A549 treated with ZK216348 at 1 μM for 4 hours (cell line): ENCODE results near the gene SATL1. TPM values are rescaled to one million over a fixed set of nuclear protein-coding genes. Genes with fewer than 3 reads are reported as not detected.

Source experiments
- total RNA-seq: library from RNA; stranded (reverse); fragments of 200-300 nt; extraction: Qiagen RNA extraction; gene quantifications from 5 replicates; pipeline ENCODE4 v1.2.3, GENCODE V29; 2022; ENCODE audit warnings: low read depth

SATL1 gene
- total RNA-seq: not detected in 5 replicates

GRCh38 chrX:85243761-85244449, at the start of gene SATL1, which contains the start of gene ZNF711:
SATL1 (minus strand) TSS chrX:85243779; CDS start chrX:85108968, 134,811 bp downstream.
ZNF711 (plus strand) TSS chrX:85243991; CDS start chrX:85247573, 3,582 bp downstream.

Other genes with a start within 250 kb of the SATL1 start
- gene APOOL, start 239.9 kb downstream of the SATL1 start, total RNA-seq: 6.0 to 9.2 TPM (median 8.5 TPM) in 5 replicates
- gene ZNF711, start 212 bp upstream of the SATL1 start, total RNA-seq: 0.62 to 1.1 TPM (median 0.87 TPM) in 5 replicates
- gene POF1B, start 135.9 kb upstream of the SATL1 start, total RNA-seq: 1.9 to 3.1 TPM (median 2.6 TPM) in 5 replicates